ENCODE data around the gene IFI6.
A peak's percentile ranks its signal among the peaks of the same experiment; 100 is the strongest.
"Not testable (repeated sequence)": the region's sequence is repeated elsewhere in the genome, so short reads cannot be mapped to it uniquely, and the experiment has no call there.

Gene IFI6

GRCh38 chr1:27650539-27651175 lies 21.3 kb downstream of the IFI6 start:
- DNase-seq (ENCODE audit: low read depth in 1 of 2, low spot score in 1 of 2), result no peak

DNA sequence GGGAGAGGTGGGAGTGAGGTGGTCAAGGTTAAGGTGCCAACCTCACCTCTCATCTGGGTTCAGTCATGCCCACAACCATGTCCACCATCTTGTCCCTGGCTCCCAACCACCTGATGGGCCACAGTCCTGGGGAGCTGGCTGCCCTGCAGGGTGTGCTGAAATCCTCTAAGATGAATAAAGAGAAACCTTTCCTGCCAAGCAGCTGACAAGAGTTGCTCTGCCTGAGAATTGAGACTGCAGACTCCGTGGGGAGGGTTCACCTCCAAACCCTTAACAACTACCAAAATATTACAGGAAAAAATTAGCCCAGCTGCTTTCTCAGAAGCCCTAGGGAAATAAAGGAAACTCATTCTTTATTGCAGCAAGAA lies 21.8 kb downstream of the IFI6 start:
- no peak for DNase-seq (ENCODE audit: low read depth in 1 of 2, low spot score in 1 of 2)

DNA sequence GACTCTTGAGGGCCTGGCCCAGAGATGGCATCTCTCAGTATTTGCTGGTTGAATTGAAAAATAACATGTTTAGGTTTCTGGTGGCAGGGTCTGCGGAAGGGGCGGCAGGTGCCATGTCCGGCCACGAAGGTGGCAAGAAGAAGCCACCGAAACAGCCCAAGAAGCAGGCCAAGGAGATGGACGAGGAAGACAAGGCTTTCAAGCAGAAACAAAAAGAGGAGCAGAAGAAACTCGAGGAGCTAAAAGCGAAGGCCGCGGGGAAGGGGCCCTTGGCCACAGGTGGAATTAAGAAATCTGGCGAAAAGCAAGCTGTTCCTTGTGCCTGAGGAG lies 22.7 kb downstream of the IFI6 start:
- DNase-seq (ENCODE audit: low read depth in 1 of 2, low spot score in 1 of 2), result no peak

DNA sequence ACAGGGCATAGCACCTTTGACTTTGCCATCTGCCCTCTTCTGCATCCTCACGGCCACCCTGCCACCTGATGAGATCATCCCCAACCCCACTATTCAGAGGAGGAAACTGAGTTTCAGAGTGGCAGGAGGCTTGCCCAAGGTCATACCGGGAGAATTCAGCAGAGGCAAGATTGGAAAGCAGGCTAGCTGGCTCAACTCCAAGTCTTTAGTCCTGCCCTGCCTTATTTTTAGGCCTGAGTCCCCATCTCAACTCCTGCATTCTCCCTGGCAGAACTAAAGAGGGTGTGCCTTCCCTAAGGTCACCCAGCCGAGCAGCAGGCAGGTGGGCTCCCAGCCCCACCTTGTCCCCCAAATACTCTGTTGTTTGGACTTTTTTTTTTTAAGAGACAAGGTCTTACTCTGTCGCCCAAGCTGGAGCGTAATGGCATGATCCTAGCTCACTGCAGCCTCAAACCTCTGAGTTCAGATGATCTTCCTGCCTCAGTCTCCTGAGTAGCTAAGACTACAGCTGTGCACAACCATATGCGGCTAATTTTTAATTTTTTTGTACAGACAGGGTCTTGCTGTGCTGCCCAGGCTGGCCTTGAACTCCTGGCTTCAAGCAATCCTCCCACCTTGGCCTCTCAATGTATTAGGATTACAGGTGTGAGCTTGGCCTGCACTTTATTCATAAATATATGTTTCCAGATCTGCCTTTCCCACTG lies 23.2 kb downstream of the IFI6 start:
- no peak for DNase-seq (ENCODE audit: low read depth in 1 of 2, low spot score in 1 of 2)

GRCh38 chr1:27647328-27647727 lies 24.7 kb downstream of the IFI6 start:
- DNase-seq (ENCODE audit: low read depth in 1 of 2, low spot score in 1 of 2), result no peak

GRCh38 chr1:27646676-27647075 lies 25.3 kb downstream of the IFI6 start:
- no peak for DNase-seq (ENCODE audit: low read depth in 1 of 2, low spot score in 1 of 2)

DNA sequence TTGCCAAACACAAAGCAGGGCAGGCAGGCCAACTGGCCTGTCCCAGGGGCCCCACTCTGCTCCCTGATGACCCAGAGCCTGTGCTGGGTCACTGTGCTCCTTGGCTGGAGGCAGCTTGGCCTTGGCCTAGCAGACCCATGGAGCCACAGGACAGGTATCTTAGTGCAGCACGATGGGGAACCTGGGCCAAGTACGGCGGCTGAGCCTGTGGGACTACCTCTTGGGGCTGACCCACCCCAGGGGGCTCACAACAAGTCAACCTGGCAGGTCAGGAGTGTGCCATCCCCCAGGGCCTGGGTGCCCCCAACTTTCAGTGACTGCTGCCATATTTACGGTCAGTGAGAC lies 26.9 kb downstream of the IFI6 start:
- DNase-seq (ENCODE audit: low read depth in 1 of 2, low spot score in 1 of 2), result no peak

DNA sequence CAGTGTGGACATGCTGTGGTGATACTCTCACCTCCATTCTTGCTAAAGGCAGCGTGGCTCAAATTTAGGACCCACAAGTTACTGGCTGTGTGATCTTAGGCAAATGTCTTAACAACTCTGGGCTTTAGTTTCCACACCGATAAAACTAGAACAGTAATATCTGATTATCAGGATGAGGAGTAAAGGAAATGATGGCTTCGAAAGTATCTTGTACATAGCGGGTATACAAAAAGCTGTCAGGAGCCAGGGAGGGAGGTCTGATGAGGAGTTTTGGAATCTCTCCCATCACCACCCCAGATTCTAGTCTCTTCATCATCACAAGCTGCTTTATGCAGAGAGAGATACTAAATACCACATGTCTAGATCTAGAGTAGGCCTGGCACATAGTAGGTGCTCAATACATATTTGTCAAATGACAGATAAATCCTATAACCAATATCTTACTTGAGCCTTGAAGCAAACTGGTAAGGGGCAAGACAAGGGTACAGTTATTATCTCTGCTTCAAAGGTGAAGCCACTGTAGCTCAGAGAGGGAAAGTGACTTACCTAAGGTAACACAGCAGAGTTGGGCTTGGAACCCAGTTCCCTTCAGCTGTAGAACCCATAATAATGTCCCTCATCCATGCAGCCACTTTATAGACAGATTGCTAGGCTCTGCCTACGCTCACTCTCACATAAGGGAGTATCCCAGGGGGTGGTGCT lies 27.5 kb downstream of the IFI6 start:
- DNase-seq (ENCODE audit: low read depth in 1 of 2, low spot score in 1 of 2), result no peak

GRCh38 chr1:27643600-27644368 lies 28.2 kb downstream of the IFI6 start:
- peak; percentile 47 to 50 for DNase-seq (ENCODE audit: low read depth in 1 of 2, low spot score in 1 of 2)

- not testable (repeated sequence) for DNase-seq (ENCODE audit: low read depth in 1 of 2, low spot score in 1 of 2)
Observed at GRCh38 chr1:27640514-27640913, 31.5 kb downstream of the IFI6 start.

- DNase-seq (ENCODE audit: low read depth in 1 of 2, low spot score in 1 of 2), result no peak
Observed at GRCh38 chr1:27638805-27639204, 33.2 kb downstream of the IFI6 start.

GRCh38 chr1:27638047-27638734 lies 33.8 kb downstream of the IFI6 start:
- DNase-seq (ENCODE audit: low read depth in 1 of 2, low spot score in 1 of 2), result no peak

DNA sequence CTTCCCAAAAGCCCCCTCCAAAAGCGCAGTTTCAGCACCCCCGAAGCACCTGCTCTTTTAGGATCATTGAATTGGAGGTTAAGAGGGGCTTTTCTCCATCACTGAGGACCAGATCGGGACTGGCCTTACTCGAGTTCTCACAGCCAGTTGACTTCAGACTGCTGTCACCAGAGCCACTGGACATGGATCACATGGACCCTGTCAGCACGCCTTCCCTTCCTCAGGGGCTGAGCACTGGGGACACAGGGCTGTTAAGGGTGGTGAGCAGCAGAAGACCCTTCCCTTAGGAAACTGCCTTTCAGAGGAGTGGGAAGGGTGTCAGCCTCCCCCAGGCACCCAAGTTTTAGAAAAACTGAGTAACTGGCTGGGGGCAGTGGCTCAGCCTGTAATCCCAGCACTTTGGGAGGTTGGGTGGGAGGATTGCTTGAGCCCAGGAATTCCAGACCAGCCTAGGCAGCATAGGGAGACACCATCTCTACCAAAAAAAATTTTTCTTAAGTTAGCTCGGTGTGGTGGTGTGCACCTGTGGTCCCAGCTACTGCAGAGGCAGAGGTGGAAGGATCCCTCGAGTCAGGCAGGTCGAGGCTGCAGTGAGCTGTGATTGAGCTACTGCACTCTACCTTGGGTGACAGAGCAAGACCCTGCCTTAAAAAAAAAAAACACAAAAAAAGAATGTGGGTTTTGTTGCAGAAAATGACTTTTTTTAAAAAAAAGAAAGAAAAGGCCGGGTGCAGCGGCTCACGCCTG lies 36.4 kb downstream of the IFI6 start:
- no peak for DNase-seq (ENCODE audit: low read depth in 1 of 2, low spot score in 1 of 2)

DNA sequence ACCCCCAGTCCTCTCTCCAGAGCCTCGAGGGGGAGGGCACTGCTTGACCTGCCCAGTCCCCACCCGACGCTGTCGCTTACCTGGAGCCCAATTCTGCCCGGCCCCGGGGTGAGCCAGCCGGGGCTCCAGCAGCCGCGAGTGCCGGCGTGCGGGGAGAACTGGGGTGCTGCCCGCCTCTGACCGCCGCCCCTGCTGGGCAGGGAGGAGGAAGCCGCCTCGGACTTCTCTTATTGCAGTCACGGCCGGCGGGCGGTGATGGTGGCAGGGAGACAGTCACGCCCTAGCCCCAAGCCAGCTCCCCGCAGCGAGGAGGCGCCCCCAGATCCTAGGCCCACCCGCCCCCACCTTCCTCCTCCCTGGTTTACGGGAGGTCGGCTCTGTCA lies 37.0 kb downstream of the IFI6 start, which contains the start of gene FGR:
Gene FGR (minus strand): TSS at position 201 of the 383 bp plus-strand sequence. CDS start 11,269 bp downstream, outside the sequence.
- no peak for DNase-seq (ENCODE audit: low read depth in 1 of 2, low spot score in 1 of 2)

DNA sequence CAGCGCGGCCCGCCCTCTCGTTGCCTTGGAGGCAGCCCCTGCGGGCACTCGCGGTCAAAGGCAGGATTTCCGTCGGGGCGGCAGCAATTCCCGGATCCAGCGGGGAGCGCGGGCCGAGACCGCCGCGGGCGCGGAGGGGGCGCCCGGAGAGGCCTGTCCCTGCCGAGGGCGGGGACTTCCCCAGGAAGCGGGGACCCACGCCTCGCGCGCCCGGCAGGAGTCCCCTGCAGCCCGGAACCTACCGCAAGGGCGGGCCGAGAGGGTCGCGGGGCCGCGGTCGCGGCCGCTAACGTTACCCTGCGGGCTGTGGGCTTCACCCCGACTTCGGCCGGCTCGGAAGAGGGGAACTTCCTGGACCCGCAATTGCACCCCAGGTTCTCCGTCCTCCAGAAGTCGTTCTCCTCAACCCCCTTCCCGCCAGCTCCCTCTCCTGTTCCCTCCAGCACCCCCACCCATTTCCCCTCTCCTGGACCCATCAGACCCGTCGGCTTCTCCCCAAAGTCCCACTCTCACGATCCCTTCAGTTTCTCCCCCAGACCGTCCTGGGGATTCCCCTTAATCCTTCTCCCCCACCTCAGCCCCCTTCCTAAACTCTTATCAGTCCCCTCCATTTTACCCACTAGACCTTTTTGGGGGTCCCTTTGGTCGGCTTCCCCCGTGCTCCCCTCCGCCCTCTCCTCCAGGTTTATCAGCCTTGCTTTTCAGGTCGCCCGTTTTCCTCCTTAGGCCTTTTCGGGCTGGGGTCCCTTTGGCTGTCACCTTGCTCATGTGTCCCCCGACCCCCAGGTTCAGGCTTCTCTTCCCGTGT lies 37.6 kb downstream of the IFI6 start:
- DNase-seq (ENCODE audit: low read depth in 1 of 2, low spot score in 1 of 2), result peak in 1 of 2 donors; percentile 24

DNA sequence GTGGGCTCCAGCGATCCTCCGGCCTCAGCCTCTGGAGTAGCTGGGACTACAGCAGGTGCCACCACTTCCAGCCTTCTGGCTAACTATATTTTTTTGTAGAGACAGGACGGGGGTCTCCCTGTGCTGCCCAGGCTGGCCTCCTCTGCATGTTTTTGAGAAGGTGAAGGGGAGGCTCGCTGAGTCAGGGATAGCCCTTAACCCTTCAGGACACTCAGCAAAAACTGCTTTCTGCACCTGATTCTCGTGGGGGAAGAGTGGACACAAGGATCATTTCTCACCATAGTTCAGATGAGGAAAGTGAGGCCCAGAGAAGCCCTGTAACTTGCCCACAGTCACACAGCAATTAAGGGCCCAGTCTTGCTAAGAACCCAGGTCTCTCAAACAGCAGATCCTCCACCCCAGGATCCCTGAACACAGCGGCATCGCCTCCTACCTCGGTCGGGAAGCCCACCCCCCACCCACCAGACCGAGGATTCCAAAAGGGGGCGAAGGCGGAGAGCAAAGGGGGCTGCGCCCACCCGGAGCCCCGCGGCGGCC lies 38.3 kb downstream of the IFI6 start:
- no peak for DNase-seq (ENCODE audit: low read depth in 1 of 2, low spot score in 1 of 2)

DNA sequence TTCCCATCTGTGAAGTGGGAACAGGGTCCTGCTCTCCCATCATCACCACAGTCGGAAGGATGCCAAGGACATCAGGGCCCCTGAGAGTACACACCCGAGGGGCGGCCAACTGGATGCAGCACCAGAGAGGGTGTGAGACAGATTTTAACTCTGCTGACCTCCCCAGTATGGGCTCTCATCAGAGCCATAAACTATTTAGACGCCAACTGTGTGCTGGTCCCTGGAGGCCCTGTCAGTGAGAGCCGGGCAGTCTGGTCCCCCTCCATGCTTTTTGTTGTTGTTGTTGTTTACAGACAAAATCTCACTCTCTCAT lies 38.7 kb downstream of the IFI6 start:
- DNase-seq (ENCODE audit: low read depth in 1 of 2, low spot score in 1 of 2), result no peak

GRCh38 chr1:27632387-27633297 lies 39.4 kb downstream of the IFI6 start:
- peak in 1 of 2 donors; percentile 32 for DNase-seq (ENCODE audit: low read depth in 1 of 2, low spot score in 1 of 2)

Measured in stimulated activated CD4-positive, alpha-beta T cell treated with anti-CD3 and anti-CD28 coated beads, Interleukin-15, amount 100 ng/mL, for 1 hour (primary cell).